Lung (tissue), 12 donors: Measurements from ENCODE around the gene SHROOM4. TPM values are rescaled to one million over a fixed set of nuclear protein-coding genes. Genes with fewer than 3 reads are reported as not detected.
A peak's percentile ranks its signal among the peaks of the same experiment; 100 is the strongest.

ENCODE experiments used
- ATAC-seq: fragments of 200-7000 bp; cut with Tn5 transposase; one replicate; pipeline ENCODE4 v1.9.1; 2020; ENCODE audit warnings: moderate number of reproducible peaks; ENCODE audit not compliant: insufficient read depth, low FRiP score
- DNase-seq, 3 donors: peaks; one replicate each; pipeline ENCODE4 v3.0.0-alpha.2; 2013 to 2017
- H3K27ac ChIP-seq, 2 donors: one replicate each; pipeline ENCODE4 v1.5.1; 2013; ENCODE audit warnings: mild to moderate bottlenecking in 2 of 2, moderate library complexity in 2 of 2, control low read depth in 1 of 2, inconsistent platforms in 1 of 2, low read depth in 1 of 2, low read length in 1 of 2
- H3K27me3 ChIP-seq, 3 donors: one replicate each; pipeline ENCODE4 v1.5.1; 2013; ENCODE audit warnings: low read length in 2 of 3; ENCODE audit not compliant: control insufficient read depth in 3 of 3, insufficient read depth in 3 of 3
- H3K36me3 ChIP-seq, 4 donors: one replicate each; pipeline ENCODE4 v1.5.1; 2013; ENCODE audit warnings: low read length in 4 of 4, mild to moderate bottlenecking in 1 of 4, moderate library complexity in 1 of 4; ENCODE audit not compliant: control insufficient read depth in 4 of 4, insufficient read depth in 4 of 4
- H3K4me1 ChIP-seq, 5 donors: one replicate each; pipeline ENCODE4 v1.5.1; 2013; ENCODE audit warnings: low read length in 5 of 5, mild to moderate bottlenecking in 2 of 5, moderate library complexity in 1 of 5; ENCODE audit not compliant: control insufficient read depth in 5 of 5, insufficient read depth in 5 of 5
- H3K4me3 ChIP-seq: one replicate; pipeline ENCODE4 v1.5.1; 2013; ENCODE audit warnings: mild to moderate bottlenecking, control low read depth, moderate library complexity
- H3K9ac ChIP-seq, 2 donors: one replicate each; pipeline ENCODE4 v1.5.1; 2013; ENCODE audit warnings: low read length in 2 of 2, control low read depth in 1 of 2; ENCODE audit not compliant: insufficient read depth in 1 of 2
- H3K9me3 ChIP-seq, 4 donors: one replicate each; pipeline ENCODE4 v1.5.1; 2013; ENCODE audit warnings: low read length in 3 of 4, mild to moderate bottlenecking in 1 of 4, moderate library complexity in 1 of 4; ENCODE audit not compliant: control insufficient read depth in 4 of 4, insufficient read depth in 3 of 4
- CTCF ChIP-seq: IDR thresholded peaks from 2 replicates; pipeline ENCODE4 v1.5.1; 2012; ENCODE audit warnings: mild to moderate bottlenecking; ENCODE audit errors: control extremely low read depth, extremely low read depth
- WGBS, 2 donors: extraction: QIAGEN DNeasy Blood & Tissue Kit; methylation state at CpG; one replicate each; pipeline ENCODE4 v1.1.7; 2013; 5-methylcytosine and 5-hydroxymethylcytosine counted together
- polyA plus RNA-seq, 2 donors: library from polyadenylated mRNA; stranded (reverse); fragments of 200-250 nt; gene quantifications; one replicate each; pipeline ENCODE4 v1.2.1, GENCODE V29; 2013
- total RNA-seq, 2 donors: library from RNA; depleted of rRNA in 1 of 2; stranded (reverse); fragments of >200 nt in 1 of 2; gene quantifications; one replicate each; pipeline ENCODE4 v1.2.1, GENCODE V29; 2014 to 2021
- donor health status: control.
- donor health status: control.
- donor health status: Bipolar disorder and iron deficiency.
- donor health status: healthy.
- donor health status: DM: yes; HTN: yes; CAD: no.

Gene SHROOM4
- total and polyA plus RNA-seq, 4 donors = 6.8 to 63.3 (median 18.9) TPM

- peaks cover 0 to 2% (median 0%) of the 10 kb centered on the region in 4 donors for H3K9me3 ChIP-seq
- TF ChIP-seq CTCF = no peak
- no peaks in the 10 kb centered on the region for H3K36me3 ChIP-seq
- ATAC-seq (no peak), DNase-seq (no peak)
- H3K9ac ChIP-seq = no peak overlapping the region
- peaks cover 0 to 13% (median 7%) of the 10 kb centered on the region in 3 donors for H3K27me3 ChIP-seq
- H3K4me1 ChIP-seq = no peaks in the 10 kb centered on the region
- no peak overlapping the region for H3K4me3 ChIP-seq
- WGBS, 2 donors = 68 to 90% methylated on average over 1 of the region's 1 CpG
- H3K27ac ChIP-seq = no peak overlapping the region
Measured at GRCh38 chrX:50723006-50723405, 91.0 kb downstream of the SHROOM4 start.

- ATAC-seq = no peak
- H3K27me3 ChIP-seq = peaks cover 0 to 10% (median 8%) of the 10 kb centered on the region in 3 donors
- H3K36me3 ChIP-seq = no peaks in the 10 kb centered on the region
- no peaks in the 10 kb centered on the region for H3K4me1 ChIP-seq
- peaks cover 0 to 2% (median 0%) of the 10 kb centered on the region in 4 donors for H3K9me3 ChIP-seq
- 76 to 93% methylated on average over 1 of the region's 1 CpG for WGBS, 2 donors
- no peak overlapping the region for H3K9ac ChIP-seq
- DNase-seq = no peak
- H3K27ac ChIP-seq = no peak overlapping the region
- TF ChIP-seq CTCF = no peak
- H3K4me3 ChIP-seq = no peak overlapping the region
Measured at GRCh38 chrX:50721764-50722521, 92.1 kb downstream of the SHROOM4 start.

GRCh38 chrX:50719614-50720013 is 94.4 kb downstream of the SHROOM4 start:
- 81 to 90% methylated on average over 2 of the region's 2 CpGs for WGBS, 2 donors
- no peak overlapping the region for H3K27ac ChIP-seq
- DNase-seq (peak; percentile 46 to 77 (median 76)), ATAC-seq (no peak)
- H3K9ac ChIP-seq = no peak overlapping the region
- H3K4me1 ChIP-seq = no peaks in the 10 kb centered on the region
- no peak overlapping the region for H3K4me3 ChIP-seq
- H3K36me3 ChIP-seq = no peaks in the 10 kb centered on the region
- peaks cover 0 to 16% (median 8%) of the 10 kb centered on the region in 3 donors for H3K27me3 ChIP-seq
- H3K9me3 ChIP-seq = no peaks in the 10 kb centered on the region
- no peak for TF ChIP-seq CTCF
